Glomerular visceral epithelial cell (primary cell): ENCODE measurements around the gene USP35.

Source experiments
- DNase-seq: peaks from one replicate; pipeline ENCODE4 v3.0.0-alpha.2; 2016; ENCODE audit errors: extremely low spot score

The USP35 gene

GRCh38 chr11:78188286-78189173, at the start of gene USP35, which contains the start of gene KCTD21:
Gene USP35 (plus strand): TSS chr11:78188919. CDS start chr11:78196246, 7,327 bp downstream.
Gene KCTD21 (minus strand): TSS chr11:78188626. CDS start chr11:78174554, 14,072 bp downstream.
- DNase-seq, result peak; percentile 95

GRCh38 chr11:78139422-78140391, 49.0 kb upstream of the USP35 start, which contains the start of gene ALG8:
Gene ALG8 (minus strand): TSS chr11:78139626. CDS start chr11:78139588, 38 bp downstream.
- DNase-seq, result peak; percentile 95

- no peak for DNase-seq
These were observed 48.2 kb upstream of the USP35 start for GRCh38 chr11:78140392-78141077.

- no peak for DNase-seq
These were observed 43.2 kb upstream of the USP35 start for GRCh38 chr11:78145511-78146025.

GRCh38 chr11:78147807-78148206, 40.9 kb upstream of the USP35 start:
- DNase-seq, result no peak

- DNase-seq, result no peak
These were observed 39.1 kb upstream of the USP35 start for GRCh38 chr11:78149646-78150045.

GRCh38 chr11:78150346-78150745, 38.4 kb upstream of the USP35 start:
- no peak for DNase-seq

- no peak for DNase-seq
These were observed 38.0 kb upstream of the USP35 start for GRCh38 chr11:78150754-78151153.

- no peak for DNase-seq
These were observed 36.9 kb upstream of the USP35 start for GRCh38 chr11:78151804-78152203.

GRCh38 chr11:78156127-78156844, 32.4 kb upstream of the USP35 start:
- no peak for DNase-seq

- DNase-seq, result no peak
These were observed 29.6 kb upstream of the USP35 start for GRCh38 chr11:78158987-78159652.

GRCh38 chr11:78160557-78160956, 28.2 kb upstream of the USP35 start:
- DNase-seq, result no peak

GRCh38 chr11:78161346-78161745, 27.4 kb upstream of the USP35 start:
- DNase-seq, result no peak

GRCh38 chr11:78161962-78162371, 26.8 kb upstream of the USP35 start:
- no peak for DNase-seq

GRCh38 chr11:78163828-78164227, 24.9 kb upstream of the USP35 start:
- DNase-seq, result no peak

- no peak for DNase-seq
These were observed 24.2 kb upstream of the USP35 start for GRCh38 chr11:78164471-78164870.

- no peak for DNase-seq
These were observed 21.8 kb upstream of the USP35 start for GRCh38 chr11:78166855-78167469.

GRCh38 chr11:78168539-78169477, 19.9 kb upstream of the USP35 start:
- DNase-seq, result no peak

- no peak for DNase-seq
These were observed 18.3 kb upstream of the USP35 start for GRCh38 chr11:78170413-78170812.
